Glomerular visceral epithelial cell (primary cell): ENCODE measurements around the gene MLYCD.

Experiments used
- DNase-seq: peaks from one replicate; pipeline ENCODE4 v3.0.0-alpha.2; 2016; ENCODE audit errors: extremely low spot score

The MLYCD gene

DNA sequence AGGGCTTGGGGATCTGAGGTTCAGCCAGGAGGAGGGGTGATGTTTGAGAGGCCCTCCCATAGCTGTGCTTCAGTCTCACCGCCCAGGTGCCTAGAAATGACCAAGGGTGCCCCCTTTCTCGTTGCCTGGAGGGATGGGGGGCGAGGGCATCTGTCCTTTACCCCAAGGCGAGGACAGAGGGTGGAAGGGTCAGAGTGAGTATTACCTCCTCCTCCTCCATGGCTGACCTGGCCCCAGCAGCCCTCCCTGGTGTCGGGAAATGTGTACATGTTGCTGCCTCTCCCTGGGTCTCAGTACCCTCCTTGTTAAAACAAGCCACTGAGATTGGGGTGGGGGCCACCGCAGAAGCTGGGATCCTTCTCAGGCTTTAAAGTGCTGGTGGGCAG, 71.5 kb downstream of the MLYCD start:
- DNase-seq: no peak

DNA sequence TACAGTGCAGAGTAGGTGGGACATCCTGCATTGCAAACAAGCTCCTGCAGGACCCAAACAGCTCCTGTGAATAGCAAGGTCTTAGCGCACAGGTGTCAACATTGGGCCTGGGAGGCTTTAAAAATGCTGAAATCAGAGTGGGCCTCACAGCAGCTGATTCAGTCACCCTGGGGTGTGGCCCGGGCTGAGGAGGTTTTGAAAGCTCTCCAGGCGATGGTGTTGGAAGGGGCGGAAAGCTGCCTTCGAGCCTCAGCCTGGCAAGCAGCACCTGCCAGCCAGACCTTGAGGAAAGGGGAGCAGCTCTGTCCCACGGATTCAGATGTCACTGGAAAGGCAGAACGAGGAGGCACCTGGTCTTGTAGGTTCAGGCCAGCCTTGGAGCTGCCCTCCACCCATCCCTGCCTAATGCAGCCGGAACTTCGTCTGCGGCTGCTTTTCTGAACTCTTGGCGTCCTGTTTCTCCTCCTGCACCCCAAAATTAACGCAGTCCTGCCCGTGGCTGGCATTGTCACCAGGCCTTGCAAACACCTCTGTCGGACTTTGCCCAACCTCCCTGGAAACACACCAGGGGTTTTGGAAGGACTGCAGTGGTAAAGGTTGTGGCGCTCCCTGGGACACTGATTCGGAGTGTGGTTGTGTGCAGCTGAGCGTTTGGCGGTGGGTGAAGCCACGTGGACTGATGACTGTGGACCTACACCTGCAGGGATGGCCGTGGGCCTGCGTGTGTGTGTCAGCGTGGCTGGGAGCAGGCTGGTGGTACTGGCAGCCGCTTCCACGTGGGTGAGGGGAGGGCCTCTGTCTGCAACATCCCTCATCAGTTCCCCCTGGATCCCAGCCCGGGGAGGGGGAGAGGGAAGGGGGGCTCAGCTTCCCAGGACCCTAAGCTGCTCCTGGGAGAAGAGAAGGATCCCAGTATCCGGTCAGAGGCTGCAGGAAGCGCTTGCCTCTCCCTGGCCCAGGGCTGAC, 72.5 kb downstream of the MLYCD start:
- DNase-seq: no peak

DNA sequence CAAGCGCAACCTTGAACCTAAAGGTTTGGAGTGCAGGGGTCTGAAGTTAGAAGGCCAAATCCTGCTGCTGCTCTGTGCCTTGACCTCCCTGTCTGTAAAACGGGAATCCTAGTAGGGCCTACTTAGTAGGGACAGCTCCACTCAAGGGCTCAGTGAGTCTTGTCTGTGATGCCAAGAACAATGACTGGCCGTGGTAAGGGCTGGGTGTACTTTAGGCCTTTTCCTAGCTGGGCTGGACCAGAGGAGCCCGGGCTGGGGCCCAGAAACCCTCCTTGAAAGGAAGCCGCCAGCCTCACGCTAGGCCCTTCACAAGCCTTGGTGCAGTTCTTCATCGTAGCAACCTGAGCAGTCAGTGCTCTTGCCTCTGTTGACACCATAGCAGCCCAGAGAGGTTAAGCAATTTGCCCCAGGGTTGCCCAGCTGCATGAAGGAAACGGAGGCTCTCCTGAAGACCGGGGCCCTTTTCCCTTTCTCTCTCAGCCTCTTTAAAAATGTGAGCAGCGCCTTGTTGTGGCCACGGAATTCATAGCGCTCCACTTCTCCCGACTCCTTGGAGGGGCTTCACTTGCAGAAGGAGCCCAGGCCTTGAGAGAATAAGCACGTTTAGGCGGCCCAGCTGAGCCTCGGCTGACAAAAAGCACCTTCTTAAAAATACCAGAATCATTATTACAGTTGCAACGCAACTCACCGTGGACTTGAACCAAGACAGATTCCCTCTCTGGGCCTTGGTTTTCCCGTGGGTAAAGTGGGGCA, 73.5 kb downstream of the MLYCD start:
- no peak for DNase-seq

DNA sequence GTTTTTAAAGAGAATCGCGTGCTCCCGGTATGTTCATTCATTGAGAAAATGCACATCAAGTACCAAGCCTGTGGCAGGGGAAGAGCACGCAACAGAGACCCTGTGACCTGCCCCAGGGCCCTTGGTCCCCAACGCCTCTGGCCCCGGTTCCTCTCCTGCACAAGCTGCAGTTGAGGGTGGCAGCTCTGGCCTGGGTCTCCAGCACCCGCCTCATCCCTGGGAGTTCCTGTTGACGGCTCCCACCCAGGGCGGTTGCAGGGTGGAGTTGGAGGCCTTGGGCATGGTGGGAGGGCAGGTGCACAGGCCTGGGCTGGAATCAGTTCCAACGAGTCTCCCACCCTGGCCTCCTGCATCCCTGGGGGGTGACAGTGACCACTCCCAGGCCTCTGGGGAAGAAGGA, 74.2 kb downstream of the MLYCD start:
- DNase-seq: no peak

GRCh38 chr16:83973581-83974385, 74.9 kb downstream of the MLYCD start:
- no peak for DNase-seq

GRCh38 chr16:83974475-83974874, 75.6 kb downstream of the MLYCD start:
- no peak for DNase-seq

DNA sequence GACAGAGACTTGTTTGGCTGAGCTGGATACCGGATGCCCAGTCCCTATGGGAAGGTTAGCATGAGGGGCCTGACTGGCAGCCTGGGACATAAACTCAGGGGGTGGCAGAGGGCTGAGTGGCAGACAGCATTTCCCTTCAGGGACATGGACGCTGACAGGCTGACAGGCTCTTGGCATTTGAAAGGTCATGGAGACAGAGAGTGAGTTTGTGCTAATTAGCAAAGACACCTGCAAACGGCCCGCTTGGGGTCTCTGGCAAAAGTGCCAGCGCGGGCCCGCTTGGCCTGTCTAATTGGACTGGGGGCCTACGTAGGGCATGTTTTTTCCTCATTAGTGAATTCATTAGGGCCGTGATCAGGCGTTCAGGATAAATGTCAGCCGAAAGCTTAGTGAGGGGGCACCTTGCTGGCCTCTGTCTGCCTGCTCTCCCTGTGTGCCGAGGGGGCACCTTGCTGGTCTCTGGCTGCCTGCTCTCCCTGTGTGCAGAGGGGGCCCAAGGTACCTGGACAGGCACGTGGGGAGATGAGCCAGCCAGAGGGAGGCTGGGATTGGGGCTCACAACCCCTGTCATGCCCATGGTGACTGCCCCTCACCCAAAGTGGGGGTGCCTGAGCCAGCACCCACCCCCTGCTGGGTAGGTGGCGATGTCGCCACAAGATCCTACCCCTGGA, 76.8 kb downstream of the MLYCD start:
- DNase-seq: no peak
